Endothelial cell (in vitro differentiated cells): ENCODE data around the gene TRAM2. TPM values are rescaled to one million over a fixed set of nuclear protein-coding genes. Genes with fewer than 3 reads are reported as not detected.

Experiments used
- DNase-seq: peaks from one replicate; pipeline ENCODE4 v3.0.0; 2021; ENCODE audit warnings: low spot score
- H3K27ac Mint-ChIP-seq: one replicate; pipeline ENCODE4 v1.8.0; 2021; ENCODE audit warnings: mixed read lengths, inconsistent platforms; ENCODE audit not compliant: unreplicated experiment
- H3K27me3 Mint-ChIP-seq: one replicate; pipeline ENCODE4 v1.8.0; 2021; ENCODE audit warnings: mild to moderate bottlenecking, moderate library complexity, mixed read lengths, inconsistent platforms; ENCODE audit not compliant: unreplicated experiment
- H3K36me3 Mint-ChIP-seq: one replicate; pipeline ENCODE4 v1.8.0; 2021; ENCODE audit warnings: mild to moderate bottlenecking, low read depth, mixed read lengths, inconsistent platforms; ENCODE audit not compliant: unreplicated experiment
- H3K4me1 Mint-ChIP-seq: one replicate; pipeline ENCODE4 v1.8.0; 2021; ENCODE audit warnings: mild to moderate bottlenecking, mixed read lengths, inconsistent platforms; ENCODE audit not compliant: unreplicated experiment
- H3K4me3 Mint-ChIP-seq: one replicate; pipeline ENCODE4 v1.8.0; 2021; ENCODE audit warnings: mild to moderate bottlenecking, mixed read lengths, inconsistent platforms; ENCODE audit not compliant: unreplicated experiment
- H3K9me3 Mint-ChIP-seq: one replicate; pipeline ENCODE4 v1.8.0; 2021; ENCODE audit warnings: mixed read lengths, inconsistent platforms; ENCODE audit not compliant: unreplicated experiment
- total RNA-seq: library from RNA; stranded (reverse); fragmentation: NEBNext Ultra II Directional; extraction: Animal tissue kit (Norgen Biotek cat#: 25700); gene quantifications from one replicate; pipeline ENCODE4 v1.2.1, GENCODE V29; 2021; ENCODE audit not compliant: unreplicated experiment
- TF ChIP-seq, protein P1 (sequence below): fragments of 200-600 bp; sonication (generic); IDR thresholded peaks from one replicate; pipeline ENCODE4 v1.5.0; 2021; ENCODE audit warnings: antibody characterized with exemption; ENCODE audit not compliant: unreplicated experiment

TRAM2 gene
- total RNA-seq, 1 donor from 2014 or later, result 29.4 TPM

GRCh38 chr6:52588087-52588709 lies 11.3 kb upstream of the TRAM2 start:
- Mint-ChIP-seq H3K4me3 (no peak overlapping the region), H3K36me3 (no peaks in the 10 kb centered on the region), H3K27ac (no peak overlapping the region), H3K9me3 (no peaks in the 10 kb centered on the region), H3K4me1 (peaks cover 12% of the 10 kb centered on the region), H3K27me3 (peaks cover 2% of the 10 kb centered on the region)
- no peak for DNase-seq
- TF ChIP-seq, protein P1, sequence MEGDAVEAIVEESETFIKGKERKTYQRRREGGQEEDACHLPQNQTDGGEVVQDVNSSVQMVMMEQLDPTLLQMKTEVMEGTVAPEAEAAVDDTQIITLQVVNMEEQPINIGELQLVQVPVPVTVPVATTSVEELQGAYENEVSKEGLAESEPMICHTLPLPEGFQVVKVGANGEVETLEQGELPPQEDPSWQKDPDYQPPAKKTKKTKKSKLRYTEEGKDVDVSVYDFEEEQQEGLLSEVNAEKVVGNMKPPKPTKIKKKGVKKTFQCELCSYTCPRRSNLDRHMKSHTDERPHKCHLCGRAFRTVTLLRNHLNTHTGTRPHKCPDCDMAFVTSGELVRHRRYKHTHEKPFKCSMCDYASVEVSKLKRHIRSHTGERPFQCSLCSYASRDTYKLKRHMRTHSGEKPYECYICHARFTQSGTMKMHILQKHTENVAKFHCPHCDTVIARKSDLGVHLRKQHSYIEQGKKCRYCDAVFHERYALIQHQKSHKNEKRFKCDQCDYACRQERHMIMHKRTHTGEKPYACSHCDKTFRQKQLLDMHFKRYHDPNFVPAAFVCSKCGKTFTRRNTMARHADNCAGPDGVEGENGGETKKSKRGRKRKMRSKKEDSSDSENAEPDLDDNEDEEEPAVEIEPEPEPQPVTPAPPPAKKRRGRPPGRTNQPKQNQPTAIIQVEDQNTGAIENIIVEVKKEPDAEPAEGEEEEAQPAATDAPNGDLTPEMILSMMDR, result no peak

DNA sequence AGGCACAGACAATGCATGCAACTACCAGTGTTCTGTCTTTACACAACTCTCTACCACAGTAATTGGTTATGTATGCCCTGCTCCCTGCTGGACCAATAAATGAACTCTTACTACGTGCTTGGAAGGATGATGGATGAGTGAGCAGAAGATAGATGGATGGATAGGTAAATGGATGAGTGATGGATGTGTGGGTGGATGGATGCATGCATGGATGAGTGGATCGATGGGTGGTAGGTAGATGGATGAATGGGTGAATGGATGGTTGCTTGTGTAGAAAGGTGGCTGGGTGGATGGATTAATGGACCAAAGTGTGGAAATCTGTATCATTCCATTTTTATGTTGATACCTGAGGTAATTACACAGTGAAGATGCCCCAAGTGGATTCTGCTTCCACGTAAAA lies 10.1 kb upstream of the TRAM2 start:
- H3K36me3 Mint-ChIP-seq, result peaks cover 8% of the 10 kb centered on the region
- H3K27ac Mint-ChIP-seq, result no peak overlapping the region
- H3K4me1 Mint-ChIP-seq, result peaks cover 12% of the 10 kb centered on the region
- H3K4me3 Mint-ChIP-seq, result no peak overlapping the region
- no peaks in the 10 kb centered on the region for H3K9me3 Mint-ChIP-seq
- TF ChIP-seq, protein P1, result no peak
- DNase-seq, result no peak
- peaks cover 2% of the 10 kb centered on the region for H3K27me3 Mint-ChIP-seq

DNA sequence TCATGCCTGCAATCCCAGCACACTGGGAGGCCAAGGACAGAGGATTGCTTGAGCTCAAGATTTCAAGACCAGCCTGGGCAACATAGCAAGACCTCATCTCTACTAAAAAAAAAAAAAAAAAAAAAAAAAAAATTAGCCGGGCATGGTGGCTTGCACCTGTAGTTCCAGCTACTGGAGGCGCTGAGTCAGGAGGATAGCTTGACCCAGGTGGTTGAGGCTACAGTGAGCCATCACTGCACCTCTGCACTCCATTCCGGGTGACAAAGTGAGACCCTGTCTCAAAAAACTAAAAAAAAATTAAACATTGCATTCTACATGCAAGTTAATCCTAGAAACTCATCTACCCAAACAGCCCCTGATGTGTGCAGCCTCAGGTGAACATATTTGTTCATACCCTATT lies 7.3 kb upstream of the TRAM2 start:
- no peak overlapping the region for H3K4me3 Mint-ChIP-seq
- no peaks in the 10 kb centered on the region for H3K9me3 Mint-ChIP-seq
- peaks cover 8% of the 10 kb centered on the region for H3K36me3 Mint-ChIP-seq
- H3K4me1 Mint-ChIP-seq, result peaks cover 3% of the 10 kb centered on the region
- H3K27ac Mint-ChIP-seq, result no peak overlapping the region
- TF ChIP-seq, protein P1, result no peak
- DNase-seq, result no peak
- H3K27me3 Mint-ChIP-seq, result peaks cover 5% of the 10 kb centered on the region

- Mint-ChIP-seq H3K9me3 (no peaks in the 10 kb centered on the region), H3K4me1 (peaks cover 3% of the 10 kb centered on the region), H3K4me3 (no peak overlapping the region), H3K36me3 (peaks cover 8% of the 10 kb centered on the region), H3K27ac (no peak overlapping the region), H3K27me3 (peaks cover 5% of the 10 kb centered on the region)
- TF ChIP-seq, protein P1, result no peak
- DNase-seq, result no peak
These were observed 6.1 kb upstream of the TRAM2 start for GRCh38 chr6:52582996-52583395.

GRCh38 chr6:52582446-52582845 lies 5.6 kb upstream of the TRAM2 start:
- peaks cover 8% of the 10 kb centered on the region for H3K36me3 Mint-ChIP-seq
- H3K27me3 Mint-ChIP-seq, result peaks cover 5% of the 10 kb centered on the region
- no peaks in the 10 kb centered on the region for H3K9me3 Mint-ChIP-seq
- peaks cover 3% of the 10 kb centered on the region for H3K4me1 Mint-ChIP-seq
- H3K4me3 Mint-ChIP-seq, result no peak overlapping the region
- TF ChIP-seq, protein P1, result no peak
- H3K27ac Mint-ChIP-seq, result no peak overlapping the region
- DNase-seq, result no peak
